ENCODE results near the gene TAGLN2. TPM values are rescaled to one million over a fixed set of nuclear protein-coding genes. Genes with fewer than 3 reads are reported as not detected.

Gene TAGLN2
- polyA plus RNA-seq, 3 donors = 658 to 1,259 (median 918) TPM

GRCh38 chr1:159880430-159880829, 44.9 kb downstream of the TAGLN2 start:
- H3K9me3 ChIP-seq (replicated peaks in 1 of 2; ENCODE audit: control insufficient read depth in 1 of 2, insufficient read depth in 1 of 2, low read length in 2 of 2) = no peaks in the 10 kb centered on the region
- H3K36me3 Mint-ChIP-seq = no peaks in the 10 kb centered on the region
- no peaks in the 10 kb centered on the region for H3K27me3 ChIP-seq (ENCODE audit: control insufficient read depth in 2 of 2, insufficient read depth in 2 of 2, low read length in 2 of 2)
- WGBS (ENCODE audit: insufficient coverage) = 33% methylated on average over 3 of the region's 3 CpGs
- no peak overlapping the region for H3K27ac Mint-ChIP-seq
- peak overlapping the region in 1 of 2 donors; percentile 73 for H3K27ac ChIP-seq (ENCODE audit: low read depth in 1 of 2, low read length in 2 of 2)
- intact Hi-C loops (cut with micrococcal nuclease) = no loop called here
- H3K4me3 ChIP-seq (replicated peaks in 1 of 3; ENCODE audit: low read depth in 2 of 3, low read length in 3 of 3) = peak overlapping the region in 1 of 3 experiments; percentile 35
- no peak overlapping the region for H3K9ac ChIP-seq (ENCODE audit: insufficient read depth, low read length, poor library complexity, severe bottlenecking)
- H3K4me1 ChIP-seq (ENCODE audit: control insufficient read depth in 1 of 2, insufficient read depth in 2 of 2, low read length in 2 of 2) = peaks cover 44 to 45% of the 10 kb centered on the region in 2 donors
- peak overlapping the region; percentile 48 for H3K4me2 ChIP-seq (replicated peaks; ENCODE audit: extremely low read depth, low read length, poor library complexity, severe bottlenecking)
- no peak overlapping the region for H2AFZ ChIP-seq (ENCODE audit: insufficient read depth, low read depth, low read length, poor library complexity, severe bottlenecking)
- H4K20me1 ChIP-seq (ENCODE audit: insufficient read depth, low read length) = no peaks in the 10 kb centered on the region
- no peak overlapping the region for H3K4me3 Mint-ChIP-seq
- H3K79me2 ChIP-seq (ENCODE audit: insufficient read depth, low read length) = no peaks in the 10 kb centered on the region
- no peak for TF ChIP-seq CTCF (IDR thresholded peaks at IDR 0.05)
- H3K4me1 Mint-ChIP-seq = peaks cover 2% of the 10 kb centered on the region
- peaks cover 0 to 6% (median 0%) of the 10 kb centered on the region in 3 donors for H3K27me3 Mint-ChIP-seq (ENCODE audit: low read depth in 3 of 3)
- DNase-seq = peak in 2 of 3 donors; percentile 32 to 37
- H3K9me3 Mint-ChIP-seq = no peaks in the 10 kb centered on the region
- no peaks in the 10 kb centered on the region for H3K36me3 ChIP-seq (replicated peaks in 1 of 2; ENCODE audit: control insufficient read depth in 1 of 2, insufficient read depth in 2 of 2, low read length in 2 of 2)

- H3K4me3 ChIP-seq (replicated peaks in 1 of 3; ENCODE audit: low read depth in 2 of 3, low read length in 3 of 3) = peak overlapping the region in 1 of 3 experiments; percentile 35
- H3K4me1 Mint-ChIP-seq = peaks cover 2% of the 10 kb centered on the region
- H3K36me3 Mint-ChIP-seq = no peaks in the 10 kb centered on the region
- DNase-seq = peak; percentile 74 to 88 (median 84)
- no peaks in the 10 kb centered on the region for H3K79me2 ChIP-seq (ENCODE audit: insufficient read depth, low read length)
- peaks cover 0 to 6% (median 2%) of the 10 kb centered on the region in 3 donors for H3K27me3 Mint-ChIP-seq (ENCODE audit: low read depth in 3 of 3)
- no peak for TF ChIP-seq CTCF (IDR thresholded peaks at IDR 0.05)
- no peak overlapping the region for H3K27ac Mint-ChIP-seq
- H3K27ac ChIP-seq (ENCODE audit: low read depth in 1 of 2, low read length in 2 of 2) = peak overlapping the region in 1 of 2 donors; percentile 73
- no peaks in the 10 kb centered on the region for H3K9me3 Mint-ChIP-seq
- no peaks in the 10 kb centered on the region for H4K20me1 ChIP-seq (ENCODE audit: insufficient read depth, low read length)
- H3K4me2 ChIP-seq (replicated peaks; ENCODE audit: extremely low read depth, low read length, poor library complexity, severe bottlenecking) = peak overlapping the region; percentile 48
- no peak overlapping the region for H3K9ac ChIP-seq (ENCODE audit: insufficient read depth, low read length, poor library complexity, severe bottlenecking)
- H3K4me1 ChIP-seq (ENCODE audit: control insufficient read depth in 1 of 2, insufficient read depth in 2 of 2, low read length in 2 of 2) = peaks cover 44 to 45% of the 10 kb centered on the region in 2 donors
- intact Hi-C loops (cut with micrococcal nuclease) = no loop called here
- no peaks in the 10 kb centered on the region for H3K27me3 ChIP-seq (ENCODE audit: control insufficient read depth in 2 of 2, insufficient read depth in 2 of 2, low read length in 2 of 2)
- no peak overlapping the region for H2AFZ ChIP-seq (ENCODE audit: insufficient read depth, low read depth, low read length, poor library complexity, severe bottlenecking)
- no peaks in the 10 kb centered on the region for H3K36me3 ChIP-seq (replicated peaks in 1 of 2; ENCODE audit: control insufficient read depth in 1 of 2, insufficient read depth in 2 of 2, low read length in 2 of 2)
- H3K9me3 ChIP-seq (replicated peaks in 1 of 2; ENCODE audit: control insufficient read depth in 1 of 2, insufficient read depth in 1 of 2, low read length in 2 of 2) = no peaks in the 10 kb centered on the region
- WGBS (ENCODE audit: insufficient coverage) = no CpG with 5 or more reads among the region's 4 CpGs
- no peak overlapping the region for H3K4me3 Mint-ChIP-seq
These were observed 45.3 kb downstream of the TAGLN2 start for GRCh38 chr1:159879977-159880376.

Data from CD14-positive monocyte (primary cell).